Osteocyte (in vitro differentiated cells): Measurements from ENCODE around the gene SLC3A2. TPM values are rescaled to one million over a fixed set of nuclear protein-coding genes. Genes with fewer than 3 reads are reported as not detected.

Experiments
- DNase-seq: peaks from one replicate; pipeline ENCODE4 v3.0.0; 2021; ENCODE audit warnings: mixed read lengths; ENCODE audit not compliant: unreplicated experiment; ENCODE audit errors: extremely low spot score
- H3K27ac Mint-ChIP-seq: one replicate; pipeline ENCODE4 v1.8.0; 2021; ENCODE audit warnings: mild to moderate bottlenecking, mixed read lengths; ENCODE audit not compliant: unreplicated experiment
- H3K27me3 Mint-ChIP-seq: one replicate; pipeline ENCODE4 v1.8.0; 2021; ENCODE audit warnings: mixed read lengths; ENCODE audit not compliant: unreplicated experiment
- H3K36me3 Mint-ChIP-seq: one replicate; pipeline ENCODE4 v1.8.0; 2021; ENCODE audit warnings: mixed read lengths; ENCODE audit not compliant: unreplicated experiment
- H3K4me1 Mint-ChIP-seq: one replicate; pipeline ENCODE4 v1.8.0; 2021; ENCODE audit warnings: mixed read lengths; ENCODE audit not compliant: unreplicated experiment
- H3K4me3 Mint-ChIP-seq: one replicate; pipeline ENCODE4 v1.8.0; 2021; ENCODE audit warnings: mild to moderate bottlenecking, moderate library complexity, mixed read lengths; ENCODE audit not compliant: unreplicated experiment
- H3K9me3 Mint-ChIP-seq: one replicate; pipeline ENCODE4 v1.8.0; 2021; ENCODE audit warnings: mixed read lengths; ENCODE audit not compliant: unreplicated experiment
- CTCF ChIP-seq: fragments of 200-600 bp; sonication (generic); IDR thresholded peaks from 2 replicates; pipeline ENCODE4 v1.5.0; 2021; ENCODE audit warnings: antibody characterized with exemption, mild to moderate bottlenecking, moderate library complexity
- total RNA-seq: library from RNA; stranded (reverse); gene quantifications from 2 replicates; pipeline ENCODE4 v1.2.1, GENCODE V29; 2021

SLC3A2 gene
- total RNA-seq, 1 donor from 2014 or later = 326 TPM

GRCh38 chr11:62875698-62876478 is 4.8 kb upstream of the SLC3A2 start:
- H3K27me3 Mint-ChIP-seq = no peaks in the 10 kb centered on the region
- peaks cover 14% of the 10 kb centered on the region for H3K4me1 Mint-ChIP-seq
- H3K36me3 Mint-ChIP-seq = peaks cover 2% of the 10 kb centered on the region
- DNase-seq = no peak
- no peak overlapping the region for H3K4me3 Mint-ChIP-seq
- peak; percentile 7 for TF ChIP-seq CTCF
- H3K9me3 Mint-ChIP-seq = no peaks in the 10 kb centered on the region
- H3K27ac Mint-ChIP-seq = no peak overlapping the region

DNA sequence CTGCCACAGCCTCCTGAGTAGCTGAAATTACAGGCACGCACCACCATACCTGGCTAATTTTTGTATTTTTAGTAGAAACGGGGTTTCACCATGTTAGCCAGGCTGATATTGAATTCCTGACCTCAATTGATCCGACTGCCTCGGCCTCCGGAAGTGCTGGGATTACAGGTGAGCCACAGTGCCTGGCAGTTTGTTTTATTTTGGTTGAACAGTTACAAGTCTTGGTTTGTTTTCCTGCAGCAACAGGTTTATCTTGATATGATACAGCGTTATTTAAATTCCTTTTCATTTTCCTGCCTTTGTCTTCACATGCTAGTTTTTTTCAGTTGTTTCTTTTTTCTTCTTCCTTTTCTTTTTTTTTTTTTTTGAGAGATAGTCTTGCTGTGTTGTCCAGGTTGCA is 4.0 kb upstream of the SLC3A2 start:
- Mint-ChIP-seq H3K36me3 (peaks cover 2% of the 10 kb centered on the region), H3K9me3 (no peaks in the 10 kb centered on the region), H3K4me3 (no peak overlapping the region), H3K27ac (peak overlapping the region; percentile 39), H3K27me3 (no peaks in the 10 kb centered on the region), H3K4me1 (peaks cover 14% of the 10 kb centered on the region)
- DNase-seq = no peak
- TF ChIP-seq CTCF = no peak

- Mint-ChIP-seq H3K9me3 (no peaks in the 10 kb centered on the region), H3K27me3 (no peaks in the 10 kb centered on the region), H3K36me3 (peaks cover 28% of the 10 kb centered on the region), H3K27ac (peak overlapping the region; percentile 100), H3K4me3 (peak overlapping the region; percentile 100), H3K4me1 (peaks cover 34% of the 10 kb centered on the region)
- TF ChIP-seq CTCF = no peak
- no peak for DNase-seq
These were observed 1.3 kb upstream of the SLC3A2 start for GRCh38 chr11:62879235-62879978.

- H3K4me3 Mint-ChIP-seq = peak overlapping the region; percentile 100
- TF ChIP-seq CTCF = no peak
- no peaks in the 10 kb centered on the region for H3K9me3 Mint-ChIP-seq
- peaks cover 40% of the 10 kb centered on the region for H3K4me1 Mint-ChIP-seq
- H3K27ac Mint-ChIP-seq = peak overlapping the region; percentile 100
- H3K36me3 Mint-ChIP-seq = peaks cover 31% of the 10 kb centered on the region
- no peaks in the 10 kb centered on the region for H3K27me3 Mint-ChIP-seq
- DNase-seq = no peak
These were observed 379 bp upstream of the SLC3A2 start for GRCh38 chr11:62880231-62880802.
